Measurements from ENCODE around the gene BMERB1.

Gene BMERB1

DNA sequence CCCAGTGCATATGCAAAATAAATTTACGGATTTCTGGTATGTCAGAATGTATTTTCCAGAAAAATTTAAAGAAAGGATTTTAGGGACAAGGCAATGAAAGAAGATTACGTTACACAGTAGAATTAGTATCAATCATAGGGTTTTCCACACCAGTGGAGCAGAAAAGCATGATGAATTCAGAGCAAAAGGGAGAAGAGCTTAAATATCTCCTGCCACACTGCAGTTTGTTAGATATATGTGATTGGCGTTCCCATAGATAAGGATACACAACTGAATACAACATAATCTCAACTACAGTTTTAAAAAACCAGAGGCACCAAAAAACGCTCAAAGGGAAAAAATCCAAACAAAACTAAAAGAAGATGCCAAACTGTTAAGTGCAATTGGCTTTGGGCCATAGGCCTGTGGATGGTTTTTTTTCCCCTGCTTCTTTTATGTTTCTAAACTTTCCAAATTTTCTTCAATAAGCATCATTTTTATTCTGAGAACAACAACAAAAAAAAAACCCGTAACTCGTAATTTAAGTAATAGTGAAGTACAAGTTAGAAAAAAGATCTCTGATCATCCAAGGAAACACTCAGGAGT lies 186.3 kb downstream of the BMERB1 start:
- DNase-seq: no peak

DNA sequence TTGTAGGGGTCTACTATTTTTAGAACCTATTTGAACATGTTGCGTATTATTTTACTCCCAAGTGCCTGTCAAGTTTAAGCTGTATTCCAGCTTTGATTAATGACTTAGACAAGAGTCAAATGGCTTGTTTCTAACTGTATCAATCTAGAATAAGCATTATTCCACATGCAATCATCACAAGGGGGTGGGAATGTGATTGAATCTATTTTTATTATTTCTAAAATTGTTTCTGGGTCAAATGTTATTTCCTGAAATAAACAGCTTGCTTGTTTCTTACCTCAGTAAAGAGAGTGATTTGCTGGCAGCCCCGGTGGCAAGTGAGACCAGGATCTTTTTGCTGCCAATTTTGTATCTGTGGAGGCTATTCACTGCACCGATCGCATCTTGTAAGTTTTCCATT lies 187.1 kb downstream of the BMERB1 start:
- DNase-seq: no peak

DNA sequence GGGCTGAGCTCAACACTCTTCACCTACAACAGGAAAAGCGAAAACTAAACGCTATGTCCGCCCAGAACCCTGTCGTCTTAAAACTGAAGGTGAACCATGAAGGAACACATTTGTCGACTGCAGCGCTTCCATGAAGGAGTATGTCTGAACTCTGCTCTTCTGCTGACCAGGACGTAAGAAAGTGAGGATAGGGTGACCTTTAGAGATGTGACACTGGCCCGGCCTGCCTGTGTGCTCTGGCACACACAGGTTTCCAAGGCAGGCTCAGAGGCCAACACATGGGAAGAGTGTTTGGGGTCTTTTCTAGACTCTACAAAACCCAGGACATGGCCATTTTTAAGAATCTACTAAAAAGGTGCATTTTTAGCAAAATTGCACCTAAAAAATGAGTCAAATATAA lies 187.5 kb downstream of the BMERB1 start:
- DNase-seq: no peak

DNA sequence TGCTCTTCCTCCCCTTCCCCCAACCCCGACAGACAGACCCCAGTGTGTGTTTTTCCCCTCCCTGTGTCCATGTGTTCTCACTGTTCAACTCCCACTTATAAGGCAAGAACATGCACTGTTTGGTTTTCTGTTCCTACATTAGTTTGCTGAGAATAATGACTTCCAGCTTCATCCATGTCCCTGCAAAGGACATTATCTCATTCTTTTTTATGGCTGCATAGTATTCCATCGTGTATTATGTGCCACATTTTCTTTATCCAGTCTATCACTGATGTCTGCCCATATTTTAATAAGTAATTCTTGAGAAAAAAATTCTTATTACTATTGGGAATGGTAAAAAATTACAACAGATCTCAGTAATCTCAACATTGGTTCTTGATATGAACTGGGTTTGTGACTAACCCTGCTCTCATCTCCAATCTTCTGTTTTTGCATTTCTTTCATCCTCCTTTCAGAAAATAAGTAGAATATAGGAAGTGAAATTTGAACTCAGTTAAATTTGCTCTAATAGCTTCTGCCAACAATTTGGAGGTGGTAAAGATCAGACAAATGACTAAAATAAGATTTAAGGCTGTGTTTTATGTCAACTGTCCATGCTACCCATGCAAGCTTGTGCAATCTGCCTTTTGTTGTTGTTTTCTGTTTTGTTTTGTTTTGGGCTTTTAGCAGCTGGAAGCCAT lies 197.5 kb downstream of the BMERB1 start:
- no peak for DNase-seq

DNA sequence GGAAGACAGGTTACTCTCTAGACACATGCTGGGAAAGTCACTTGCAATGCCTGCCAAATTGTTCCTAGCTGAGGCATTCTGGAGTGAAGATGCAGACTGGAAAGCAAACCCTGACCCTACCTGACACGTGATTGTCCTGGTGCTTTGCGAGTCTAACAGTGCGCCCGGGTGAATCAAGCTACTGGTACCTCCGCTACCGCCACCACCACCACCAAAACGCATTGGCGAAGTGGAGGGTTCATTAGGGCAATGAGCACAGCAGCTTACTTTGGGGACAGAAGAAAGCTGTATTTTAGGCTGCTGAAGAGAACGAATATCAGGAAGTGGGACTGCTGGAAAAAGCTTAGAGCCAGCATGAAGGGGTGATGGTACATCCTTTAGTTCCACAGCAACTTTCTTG lies 201.5 kb downstream of the BMERB1 start:
- DNase-seq: no peak

DNA sequence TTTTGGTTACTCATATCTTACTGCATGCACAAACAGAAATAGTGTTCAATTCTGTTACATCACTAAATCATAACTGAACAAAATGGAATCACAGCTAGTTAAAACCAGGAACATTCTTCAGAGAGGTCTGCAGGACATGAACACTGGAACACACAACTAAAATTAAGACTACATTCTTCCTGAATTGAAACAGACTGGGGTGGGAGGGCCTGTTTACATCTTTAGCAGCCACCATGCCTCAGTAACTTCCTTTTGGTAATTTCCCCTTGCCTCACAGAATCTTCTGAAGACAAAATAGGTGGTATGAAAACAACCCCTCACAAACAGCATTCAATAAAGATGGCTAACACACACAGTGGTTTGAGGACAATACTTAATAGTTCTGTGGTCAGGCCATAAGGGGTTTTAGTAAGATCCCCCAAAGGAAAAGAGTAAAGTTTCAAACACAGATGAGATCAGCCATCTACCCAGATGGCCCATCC lies 202.0 kb downstream of the BMERB1 start:
- DNase-seq: no peak
